ENCODE results near the gene WBP2.

WBP2 gene

GRCh38 chr17:75840799-75841164, 14.4 kb downstream of the WBP2 start:
- TF ChIP-seq, protein P1, sequence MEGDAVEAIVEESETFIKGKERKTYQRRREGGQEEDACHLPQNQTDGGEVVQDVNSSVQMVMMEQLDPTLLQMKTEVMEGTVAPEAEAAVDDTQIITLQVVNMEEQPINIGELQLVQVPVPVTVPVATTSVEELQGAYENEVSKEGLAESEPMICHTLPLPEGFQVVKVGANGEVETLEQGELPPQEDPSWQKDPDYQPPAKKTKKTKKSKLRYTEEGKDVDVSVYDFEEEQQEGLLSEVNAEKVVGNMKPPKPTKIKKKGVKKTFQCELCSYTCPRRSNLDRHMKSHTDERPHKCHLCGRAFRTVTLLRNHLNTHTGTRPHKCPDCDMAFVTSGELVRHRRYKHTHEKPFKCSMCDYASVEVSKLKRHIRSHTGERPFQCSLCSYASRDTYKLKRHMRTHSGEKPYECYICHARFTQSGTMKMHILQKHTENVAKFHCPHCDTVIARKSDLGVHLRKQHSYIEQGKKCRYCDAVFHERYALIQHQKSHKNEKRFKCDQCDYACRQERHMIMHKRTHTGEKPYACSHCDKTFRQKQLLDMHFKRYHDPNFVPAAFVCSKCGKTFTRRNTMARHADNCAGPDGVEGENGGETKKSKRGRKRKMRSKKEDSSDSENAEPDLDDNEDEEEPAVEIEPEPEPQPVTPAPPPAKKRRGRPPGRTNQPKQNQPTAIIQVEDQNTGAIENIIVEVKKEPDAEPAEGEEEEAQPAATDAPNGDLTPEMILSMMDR (conservative IDR thresholded peaks at IDR 0.05; ENCODE audit: control insufficient read depth, insufficient read depth, low read depth, low read length) = no peak
- DNase-seq (ENCODE audit: low read depth) = no peak
- no peak overlapping the region for H3K4me3 ChIP-seq (ENCODE audit: control insufficient read depth, low read depth, low read length)

DNA sequence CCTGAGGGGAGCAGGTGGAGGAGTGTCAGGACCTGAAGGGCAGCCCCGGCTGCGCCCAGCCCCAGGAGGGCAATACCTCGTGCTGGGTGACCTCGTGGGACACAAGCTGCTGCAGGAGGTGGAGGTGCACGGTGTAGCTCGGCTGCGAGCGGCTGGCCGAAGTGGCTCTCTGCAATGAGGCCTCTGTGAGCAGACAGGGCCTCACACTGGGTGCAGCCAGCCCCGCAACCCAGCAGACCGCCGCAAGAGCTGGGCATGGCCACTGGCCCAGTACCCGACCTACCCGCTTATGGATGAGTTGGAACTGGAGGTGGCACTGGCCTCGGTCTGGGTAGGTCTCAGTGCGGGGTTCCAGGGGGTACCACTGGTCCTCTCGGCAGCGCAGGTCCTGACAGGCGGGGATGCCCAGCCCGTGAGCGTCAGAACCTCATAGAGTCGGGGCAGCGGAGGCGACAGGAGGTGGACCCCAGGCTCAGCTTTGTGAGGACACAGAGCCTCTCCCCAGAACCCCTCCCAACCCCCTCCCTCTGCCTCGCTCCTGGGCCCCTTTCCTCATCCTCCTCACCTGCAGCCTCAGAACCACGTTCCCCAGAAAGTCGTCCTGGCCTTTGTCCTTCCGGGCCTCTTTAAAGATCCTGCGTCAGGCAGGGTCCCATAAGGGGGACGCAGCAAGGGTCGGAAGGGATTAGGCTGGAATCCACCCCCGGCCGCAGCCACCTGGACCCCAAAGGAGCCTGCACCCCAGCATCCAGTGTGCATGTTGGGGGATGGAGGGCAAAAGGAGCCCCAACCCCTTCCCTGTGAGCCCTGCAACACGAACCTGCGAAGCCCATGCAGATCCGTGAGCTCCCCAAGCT, 15.0 kb downstream of the WBP2 start:
- no peak for DNase-seq (ENCODE audit: low read depth)
- TF ChIP-seq, protein P1 (conservative IDR thresholded peaks at IDR 0.05; ENCODE audit: control insufficient read depth, insufficient read depth, low read depth, low read length) = no peak
- no peak overlapping the region for H3K4me3 ChIP-seq (ENCODE audit: control insufficient read depth, low read depth, low read length)

DNA sequence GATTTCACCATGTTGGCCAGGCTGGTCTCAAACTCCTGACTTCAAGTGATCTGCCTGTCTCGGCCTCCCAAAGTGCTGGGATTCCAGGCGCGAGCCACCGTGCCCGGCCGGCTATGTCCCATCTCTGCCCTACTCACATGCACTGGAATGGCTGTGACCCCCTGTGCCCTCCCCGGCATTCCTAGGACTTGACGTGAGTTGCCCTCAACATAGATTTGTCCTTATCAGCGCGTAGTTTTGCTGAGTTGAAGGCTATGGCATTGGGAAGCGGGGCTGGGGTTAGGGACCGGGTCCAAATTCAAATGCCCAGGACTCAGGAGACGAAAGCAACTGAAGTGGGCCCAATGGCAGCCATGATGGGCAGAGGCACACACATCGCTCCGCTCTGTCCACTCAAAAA, 16.7 kb downstream of the WBP2 start:
- DNase-seq (ENCODE audit: low read depth) = no peak
- H3K4me3 ChIP-seq (ENCODE audit: control insufficient read depth, low read depth, low read length) = no peak overlapping the region
- TF ChIP-seq, protein P1 (conservative IDR thresholded peaks at IDR 0.05; ENCODE audit: control insufficient read depth, insufficient read depth, low read depth, low read length) = no peak

- TF ChIP-seq, protein P1 (conservative IDR thresholded peaks at IDR 0.05; ENCODE audit: control insufficient read depth, insufficient read depth, low read depth, low read length) = no peak
- no peak for DNase-seq (ENCODE audit: low read depth)
- H3K4me3 ChIP-seq (ENCODE audit: control insufficient read depth, low read depth, low read length) = no peak overlapping the region
Observed at GRCh38 chr17:75837899-75838298, 17.2 kb downstream of the WBP2 start.

- TF ChIP-seq, protein P1 (conservative IDR thresholded peaks at IDR 0.05; ENCODE audit: control insufficient read depth, insufficient read depth, low read depth, low read length) = no peak
- no peak overlapping the region for H3K4me3 ChIP-seq (ENCODE audit: control insufficient read depth, low read depth, low read length)
- DNase-seq (ENCODE audit: low read depth) = no peak
Observed at GRCh38 chr17:75836605-75837004, 18.5 kb downstream of the WBP2 start.

GRCh38 chr17:75835654-75835987, 19.5 kb downstream of the WBP2 start:
- no peak overlapping the region for H3K4me3 ChIP-seq (ENCODE audit: control insufficient read depth, low read depth, low read length)
- TF ChIP-seq, protein P1 (conservative IDR thresholded peaks at IDR 0.05; ENCODE audit: control insufficient read depth, insufficient read depth, low read depth, low read length) = no peak

More at GRCh38 chr17:75835654-75835987, 19.5 kb downstream of the WBP2 start:
- no peak for DNase-seq (ENCODE audit: low read depth)
